Measurements from ENCODE around the gene STEEP1. TPM values are rescaled to one million over a fixed set of nuclear protein-coding genes. Genes with fewer than 3 reads are reported as not detected.
"Not testable (repeated sequence)": the region's sequence is repeated elsewhere in the genome, so short reads cannot be mapped to it uniquely, and the experiment has no call there.

The STEEP1 gene
- polyA plus RNA-seq, 1 experiment = 15.8 TPM

- TF ChIP-seq CTCF (IDR thresholded peaks at IDR 0.05; ENCODE audit: insufficient read depth, low read depth, low read length) = no peak
- POLR2A ChIA-PET = no interaction called here
These were observed 59.3 kb downstream of the STEEP1 start for GRCh38 chrX:119505945-119506344.

GRCh38 chrX:119505145-119505544 lies 60.1 kb downstream of the STEEP1 start:
- H3K4me3 ChIP-seq (ENCODE audit: low read depth, low read length); POLR2A ChIA-PET; H3K27me3 ChIP-seq (ENCODE audit: control insufficient read depth, insufficient read depth, low read length); H3K36me3 ChIP-seq (ENCODE audit: control insufficient read depth, insufficient read depth, low read length); DNase-seq (ENCODE audit: low read depth); CTCF ChIA-PET: not testable (repeated sequence)

More at GRCh38 chrX:119505945-119506344, 59.3 kb downstream of the STEEP1 start:
- Histone ChIP-seq H3K27me3 (ENCODE audit: control insufficient read depth, insufficient read depth, low read length) (no peaks in the 10 kb centered on the region), H3K36me3 (ENCODE audit: control insufficient read depth, insufficient read depth, low read length) (no peaks in the 10 kb centered on the region), H3K4me3 (ENCODE audit: low read depth, low read length) (no peak overlapping the region)
- DNase-seq (ENCODE audit: low read depth) = no peak
- CTCF ChIA-PET = interaction anchor here (0.8 kb wide), 1 partner anchor 23 kb away, joined by 3 read pairs; no protein-coding TSS in a partner anchor

GRCh38 chrX:119503484-119503861 lies 61.7 kb downstream of the STEEP1 start:
- CTCF ChIA-PET = interaction anchor here (1.2 to 2.3 kb wide), 3 partner anchors 9 to 14 kb away, joined by 6 to 10 read pairs (median 7); no protein-coding TSS in a partner anchor
- no peak overlapping the region for H3K4me3 ChIP-seq (ENCODE audit: low read depth, low read length)
- peak; percentile 35 for DNase-seq (ENCODE audit: low read depth)
- no peaks in the 10 kb centered on the region for H3K27me3 ChIP-seq (ENCODE audit: control insufficient read depth, insufficient read depth, low read length)
- POLR2A ChIA-PET = interaction anchor here (0.5 kb wide), 1 partner anchor 107 kb away, joined by 3 read pairs; no protein-coding TSS in a partner anchor
- H3K36me3 ChIP-seq (ENCODE audit: control insufficient read depth, insufficient read depth, low read length) = no peaks in the 10 kb centered on the region
- no peak for TF ChIP-seq CTCF (IDR thresholded peaks at IDR 0.05; ENCODE audit: insufficient read depth, low read depth, low read length)

GRCh38 chrX:119502727-119503483 lies 62.3 kb downstream of the STEEP1 start:
- ChIA-PET CTCF (interaction anchor here (1.2 to 2.3 kb wide), 3 partner anchors 9 to 14 kb away, joined by 6 to 10 read pairs (median 7); no protein-coding TSS in a partner anchor), POLR2A (no interaction called here)
- no peak for TF ChIP-seq CTCF (IDR thresholded peaks at IDR 0.05; ENCODE audit: insufficient read depth, low read depth, low read length)
- no peak for DNase-seq (ENCODE audit: low read depth)
- no peaks in the 10 kb centered on the region for H3K36me3 ChIP-seq (ENCODE audit: control insufficient read depth, insufficient read depth, low read length)
- no peak overlapping the region for H3K4me3 ChIP-seq (ENCODE audit: low read depth, low read length)
- no peaks in the 10 kb centered on the region for H3K27me3 ChIP-seq (ENCODE audit: control insufficient read depth, insufficient read depth, low read length)

GRCh38 chrX:119501511-119502148 lies 63.6 kb downstream of the STEEP1 start:
- ChIA-PET CTCF (no interaction called here), POLR2A (no interaction called here)
- Histone ChIP-seq H3K4me3 (ENCODE audit: low read depth, low read length) (no peak overlapping the region), H3K36me3 (ENCODE audit: control insufficient read depth, insufficient read depth, low read length) (no peaks in the 10 kb centered on the region), H3K27me3 (ENCODE audit: control insufficient read depth, insufficient read depth, low read length) (no peaks in the 10 kb centered on the region)
- no peak for DNase-seq (ENCODE audit: low read depth)
- TF ChIP-seq CTCF (IDR thresholded peaks at IDR 0.05; ENCODE audit: insufficient read depth, low read depth, low read length) = no peak

Measured in BJ (cell line).